NB4 (cell line): ENCODE data around the gene FAM32A.

Experiments used
- CTCF ChIP-seq: IDR thresholded peaks from one replicate; pipeline ENCODE4 v1.5.1; 2012; ENCODE audit warnings: low read depth, low read length
- MAX ChIP-seq: IDR thresholded peaks from 2 replicates; pipeline ENCODE4 v1.6.1; 2011; ENCODE audit warnings: low read depth, low read length
- POLR2A ChIP-seq: IDR thresholded peaks from 2 replicates; pipeline ENCODE4 v1.6.1; 2011; ENCODE audit warnings: mild to moderate bottlenecking; ENCODE audit not compliant: insufficient read length; ENCODE audit errors: extremely low read depth

GRCh38 chr19:16233081-16233776, 48.0 kb downstream of the FAM32A start:
- TF ChIP-seq CTCF (no peak), POLR2A (no peak), MAX (no peak)
